HG03064 (cell line): Measurements from ENCODE around the gene GABRD.

ENCODE experiments used
- ATAC-seq: cut with Tn5 transposase; IDR thresholded peaks from one replicate; pipeline ENCODE4 v1.9.1; 2021; ENCODE audit warnings: low read depth; ENCODE audit not compliant: unreplicated experiment

Gene GABRD

GRCh38 chr1:2073382-2074230 lies 54.5 kb downstream of the GABRD start:
- no peak for ATAC-seq

- ATAC-seq, result no peak
Measured at GRCh38 chr1:2074396-2074795, 55.3 kb downstream of the GABRD start.

- ATAC-seq, result no peak
Measured at GRCh38 chr1:2074944-2075740, 56.0 kb downstream of the GABRD start.

GRCh38 chr1:2076826-2077225 lies 57.7 kb downstream of the GABRD start:
- no peak for ATAC-seq

- ATAC-seq, result no peak
Measured at GRCh38 chr1:2078170-2078569, 59.0 kb downstream of the GABRD start.

- no peak for ATAC-seq
Measured at GRCh38 chr1:2079396-2080085, 60.4 kb downstream of the GABRD start.

GRCh38 chr1:2080140-2080539 lies 61.0 kb downstream of the GABRD start:
- ATAC-seq, result no peak
